IPS-11a (cell line): ENCODE measurements around the gene PICK1.

Experiments used
- H3K4me3 ChIP-seq: one replicate; pipeline ENCODE4 v1.5.1; 2013; ENCODE audit warnings: low read depth, low read length, control low read depth

PICK1 gene

DNA sequence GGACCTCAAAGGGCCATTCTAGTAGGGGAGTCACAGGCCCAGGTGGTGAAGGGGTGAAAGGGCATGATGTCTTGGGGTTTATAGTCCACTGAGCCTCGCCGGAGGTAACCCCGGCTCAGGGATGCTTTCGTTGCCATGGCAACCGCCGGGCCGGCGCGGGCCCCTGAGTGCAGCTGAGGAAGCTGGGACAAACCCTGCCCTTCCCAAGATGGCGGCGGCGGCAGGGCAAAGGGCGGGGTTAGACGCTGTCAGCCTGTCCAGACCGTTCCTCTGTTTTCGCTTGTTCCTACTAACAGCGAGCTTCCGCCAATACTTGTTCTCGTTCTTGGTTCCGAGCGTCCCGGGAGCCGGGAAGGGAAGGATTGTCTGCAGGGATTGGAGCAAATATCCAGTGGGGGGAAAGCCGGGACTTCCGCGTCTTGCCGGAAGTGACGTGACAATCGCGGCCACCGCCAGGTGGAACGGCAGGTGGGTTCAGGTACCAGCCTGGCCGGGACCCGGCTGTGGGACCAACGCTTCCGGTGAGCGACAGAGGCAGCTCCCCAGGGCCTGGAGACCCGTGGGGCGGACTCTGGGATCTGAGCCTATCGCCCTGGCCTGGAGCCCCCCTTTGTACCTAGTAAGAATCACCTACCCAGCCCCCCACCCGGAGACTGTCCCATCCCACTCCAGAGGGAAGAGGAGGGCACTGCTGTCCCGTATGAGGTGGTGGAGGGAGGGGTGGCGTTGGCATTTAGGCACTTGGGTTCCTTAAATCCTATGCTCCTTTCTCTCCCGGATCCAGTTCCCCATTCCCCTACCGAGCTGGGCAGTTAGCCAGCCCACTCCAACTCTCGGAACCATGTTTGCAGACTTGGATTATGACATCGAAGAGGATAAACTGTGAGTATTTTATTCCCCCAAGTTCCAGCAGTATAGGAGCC is at the start of gene PICK1:
Gene PICK1, plus strand, starts transcription at position 436 of the 923 bp plus-strand sequence. Its CDS starts 406 bp downstream, at position 842.
- H3K4me3 ChIP-seq: peak within 1 kb of the TSS; percentile 78

DNA sequence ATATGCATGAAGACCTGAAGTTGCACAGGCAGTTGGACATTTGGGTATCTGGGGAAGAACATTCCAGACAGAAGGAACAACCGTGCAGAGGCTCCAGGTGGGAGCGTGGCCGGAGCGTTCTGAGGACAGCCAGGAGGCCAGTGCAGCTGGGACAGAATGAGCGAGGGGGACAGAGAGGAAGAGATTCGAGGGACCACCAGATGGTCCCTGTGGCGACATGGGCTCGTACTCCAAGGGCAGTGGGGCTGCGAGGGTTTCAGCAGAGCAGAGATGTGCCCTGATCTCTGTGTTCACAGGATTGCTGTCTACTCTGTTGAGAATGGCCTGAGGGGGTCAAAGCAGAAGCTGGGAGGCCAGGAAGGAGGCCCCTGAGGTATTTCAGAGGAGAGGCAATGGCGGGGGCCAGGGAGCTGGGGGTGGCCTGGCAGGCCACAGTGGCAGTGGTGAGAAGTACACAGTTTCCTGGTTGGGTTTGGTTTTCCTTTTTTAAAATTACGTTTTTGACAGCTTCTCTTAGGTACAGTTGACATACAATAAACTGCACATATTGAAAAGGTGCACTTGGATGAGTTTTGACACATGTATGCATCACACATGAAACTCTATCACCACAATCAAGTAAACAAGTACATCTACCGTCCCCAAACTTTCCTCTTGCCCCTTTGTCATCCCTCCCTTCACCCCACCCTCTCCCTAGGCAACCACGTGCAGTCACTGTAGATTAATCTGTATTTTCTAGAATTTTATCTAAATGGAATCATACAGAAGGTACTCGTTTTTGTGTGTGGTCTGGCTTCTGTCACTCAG is 48.0 kb upstream of the PICK1 start:
- H3K4me3 ChIP-seq: no peak overlapping the region

DNA sequence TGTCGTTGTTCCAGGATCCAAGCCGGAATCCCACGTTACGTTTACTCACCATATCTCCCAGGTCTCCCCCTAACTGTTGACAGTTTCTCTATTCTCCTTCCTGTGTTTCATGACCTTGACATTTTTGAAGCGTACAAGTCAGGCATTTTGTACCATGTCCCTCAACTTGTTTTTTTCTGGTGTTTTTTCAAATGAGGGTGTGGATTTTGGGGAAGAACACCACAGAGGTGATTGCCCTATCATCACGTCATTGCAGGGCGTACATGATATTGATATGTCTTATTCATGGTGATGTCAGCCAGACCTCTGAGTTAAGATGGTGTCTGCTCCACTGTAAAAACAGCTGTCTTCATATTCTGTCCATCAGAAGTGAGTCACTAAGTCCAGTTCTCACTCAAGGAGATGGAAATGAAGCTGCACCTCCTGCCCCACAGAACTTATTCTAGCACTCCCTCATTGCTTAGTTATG is 44.6 kb upstream of the PICK1 start:
- H3K4me3 ChIP-seq: no peak overlapping the region

DNA sequence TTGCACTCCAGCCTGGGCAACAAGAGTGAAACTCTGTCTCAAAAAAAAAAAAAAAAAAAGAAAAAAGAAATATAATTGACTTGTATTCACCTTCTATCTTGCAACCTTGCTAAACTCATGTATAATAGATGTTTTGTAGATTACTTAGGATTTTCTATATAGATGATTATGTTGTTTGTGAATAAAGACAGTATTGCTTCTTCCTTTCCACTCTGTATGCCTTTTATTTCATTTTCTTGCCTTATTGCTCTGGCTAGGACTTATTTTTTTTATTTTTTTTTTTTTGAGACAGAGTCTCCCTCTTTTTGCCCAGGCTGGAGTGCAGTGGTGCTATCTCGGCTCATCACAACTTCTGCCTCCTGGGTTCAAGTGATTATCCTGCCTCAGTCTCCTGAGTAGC is 43.1 kb upstream of the PICK1 start:
- H3K4me3 ChIP-seq: no peak overlapping the region

DNA sequence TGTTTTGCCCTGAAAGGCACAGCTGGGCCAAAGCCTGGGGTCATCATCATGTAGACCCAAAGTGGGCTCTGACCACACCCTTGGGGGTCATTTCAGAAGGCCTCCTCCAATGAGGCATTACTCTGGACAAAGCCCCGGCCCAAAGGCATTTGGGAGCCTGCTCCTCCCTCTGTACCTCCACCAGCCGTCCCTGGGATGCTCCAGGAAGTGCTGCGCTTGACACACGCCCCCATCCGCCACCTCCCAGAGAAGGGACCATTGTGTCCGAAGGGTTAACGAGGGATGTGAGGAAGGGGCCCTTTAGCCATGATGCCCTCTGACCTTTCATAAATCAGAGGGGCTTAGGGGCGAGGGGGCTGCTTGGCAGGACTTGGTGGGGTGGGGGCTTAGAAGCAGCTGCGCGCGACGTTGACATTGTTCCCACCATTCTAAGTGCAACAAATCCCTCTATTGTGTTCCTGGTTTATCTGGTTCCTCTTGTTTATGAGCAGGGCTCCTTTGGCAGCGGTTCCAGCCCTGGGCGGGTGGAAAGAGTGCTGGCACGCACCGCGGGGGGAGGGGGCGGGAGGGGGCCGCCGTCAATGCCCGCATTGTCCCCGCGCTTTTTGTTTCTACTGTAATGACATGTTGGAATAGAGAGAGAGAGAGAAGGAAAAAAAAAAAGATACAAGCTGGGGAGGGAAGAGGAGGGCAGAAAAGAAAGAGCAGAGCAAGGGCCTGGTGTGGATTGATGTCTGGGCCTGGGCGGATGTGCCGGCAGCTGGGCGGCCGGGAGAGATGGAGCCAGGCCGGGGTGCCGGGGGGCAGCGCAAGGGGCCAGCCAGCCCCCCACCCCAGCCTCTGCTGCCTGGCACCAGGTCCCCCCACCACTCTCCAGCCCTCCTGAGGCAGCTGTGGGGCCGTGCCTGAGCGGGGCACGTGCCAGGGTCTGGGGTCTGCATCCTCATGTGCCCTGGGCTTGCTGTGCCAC is 40.7 kb upstream of the PICK1 start:
- no peak overlapping the region for H3K4me3 ChIP-seq

DNA sequence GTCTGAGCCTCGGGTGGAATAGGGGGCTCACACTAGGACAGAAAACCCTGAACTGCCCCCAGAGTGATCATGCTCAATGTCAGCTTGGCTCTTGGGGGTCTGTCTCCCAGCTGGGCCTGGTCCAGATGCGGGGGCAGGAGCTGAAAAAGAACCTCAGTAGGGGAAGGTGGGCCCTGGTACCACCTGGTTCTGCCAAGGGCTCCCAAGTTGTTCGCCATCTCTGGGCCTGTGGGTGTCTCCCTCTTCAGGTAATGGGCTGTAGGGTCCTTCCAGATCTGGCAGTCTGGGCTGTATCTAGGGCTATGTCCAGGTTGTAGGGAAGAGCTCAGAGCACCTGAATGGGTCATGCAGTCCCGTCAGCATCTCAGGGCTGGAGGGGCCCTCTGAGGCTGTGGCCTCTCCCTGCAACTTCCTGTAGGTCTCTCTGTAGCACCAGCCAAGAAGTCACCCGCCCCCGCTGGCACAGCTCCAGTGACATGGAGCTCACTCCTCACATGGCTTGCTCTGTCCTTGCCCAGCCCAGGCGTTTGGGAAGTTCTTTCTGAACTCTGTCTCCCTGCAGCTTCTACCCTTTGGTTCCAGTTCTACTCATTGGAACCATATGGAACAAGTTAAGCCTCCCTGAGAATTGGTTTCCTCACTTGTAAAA is 39.8 kb upstream of the PICK1 start:
- H3K4me3 ChIP-seq: no peak overlapping the region

DNA sequence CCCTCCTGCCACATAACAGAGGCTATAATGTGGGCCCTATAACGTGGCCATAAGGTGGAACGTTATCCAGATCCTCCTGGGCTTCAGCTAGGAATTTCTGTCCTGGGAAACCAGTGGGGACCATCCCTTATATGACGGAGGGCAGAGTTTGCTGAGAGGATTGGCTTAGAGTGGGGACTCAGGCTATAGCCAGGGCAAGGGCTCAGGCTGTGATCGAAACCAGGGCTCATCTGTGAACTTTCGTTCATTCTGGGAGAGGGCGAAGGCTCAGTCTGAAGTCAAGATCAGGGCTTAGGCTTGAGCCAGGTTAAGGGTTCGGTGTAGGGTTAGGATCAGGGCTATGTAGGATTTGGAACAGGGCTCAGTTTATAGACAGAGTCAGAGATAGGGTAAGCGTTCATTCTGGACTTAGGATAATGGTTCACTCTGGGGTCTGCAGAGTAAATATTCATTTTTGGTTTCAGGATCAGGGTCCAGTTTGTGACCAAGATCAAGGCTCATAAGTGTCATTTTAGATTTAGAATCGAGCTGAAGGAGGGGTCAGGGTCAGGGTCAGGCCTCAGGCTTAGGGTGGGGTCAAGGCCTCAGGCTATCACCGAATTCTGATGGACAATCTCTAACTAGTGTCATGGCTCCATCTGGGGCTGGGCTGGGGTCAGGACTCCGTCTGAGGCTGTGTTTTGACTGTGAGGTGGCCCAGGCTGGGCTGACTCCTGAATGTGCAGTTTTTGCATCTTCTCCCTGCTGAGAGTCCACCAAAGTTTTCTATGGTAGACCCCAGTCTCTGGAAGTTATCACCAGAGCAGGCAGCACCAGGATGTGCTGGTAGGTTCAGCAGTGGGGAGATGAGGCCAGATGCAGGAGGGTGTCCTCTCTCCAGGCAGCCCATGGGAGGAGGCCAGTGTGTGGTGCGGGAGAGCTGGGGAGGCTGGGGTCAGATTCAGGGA is 39.0 kb upstream of the PICK1 start:
- H3K4me3 ChIP-seq: no peak overlapping the region

DNA sequence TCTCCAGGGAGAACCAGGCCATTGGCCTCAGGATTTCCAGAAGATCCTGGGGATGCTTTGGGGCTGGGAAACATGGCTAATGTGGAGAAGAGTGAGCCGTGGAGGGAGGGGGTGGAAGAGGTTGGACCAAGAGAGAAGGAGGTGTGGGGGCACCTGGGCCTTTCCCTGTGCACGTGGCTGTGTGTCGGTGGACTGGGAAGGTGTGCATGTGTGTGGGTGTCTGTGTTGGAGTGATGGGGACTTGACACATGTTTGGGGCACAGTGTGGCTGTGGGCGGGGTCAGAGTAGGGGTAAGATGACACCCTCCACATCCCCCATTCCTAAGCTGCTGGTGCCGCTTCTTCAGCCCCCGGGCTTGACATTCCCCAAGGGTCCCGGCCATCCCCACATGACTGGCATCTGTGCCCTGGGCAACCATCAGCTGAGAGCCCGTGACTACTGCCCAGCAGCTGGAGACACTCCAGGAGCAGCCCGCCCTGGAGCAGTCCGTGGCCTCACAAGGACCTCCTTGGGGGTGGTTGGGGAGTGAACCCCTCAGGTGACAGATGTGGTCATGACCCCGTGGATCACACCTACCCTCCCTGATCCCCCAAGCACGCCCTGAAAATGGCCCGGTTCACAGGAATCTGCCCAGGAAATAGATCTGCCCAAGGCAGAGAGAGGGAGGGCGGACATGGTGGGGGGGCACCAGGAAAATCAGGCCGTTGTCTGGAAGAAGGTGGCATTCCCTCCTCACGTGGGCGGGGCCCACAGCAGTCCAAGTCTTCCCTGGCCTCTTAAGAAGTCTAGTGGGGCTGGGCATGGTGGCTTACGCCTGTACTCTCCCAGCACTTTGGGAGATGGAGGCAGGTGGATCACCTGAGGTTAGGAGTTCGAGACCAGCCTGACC is 38.0 kb upstream of the PICK1 start:
- H3K4me3 ChIP-seq: no peak overlapping the region

DNA sequence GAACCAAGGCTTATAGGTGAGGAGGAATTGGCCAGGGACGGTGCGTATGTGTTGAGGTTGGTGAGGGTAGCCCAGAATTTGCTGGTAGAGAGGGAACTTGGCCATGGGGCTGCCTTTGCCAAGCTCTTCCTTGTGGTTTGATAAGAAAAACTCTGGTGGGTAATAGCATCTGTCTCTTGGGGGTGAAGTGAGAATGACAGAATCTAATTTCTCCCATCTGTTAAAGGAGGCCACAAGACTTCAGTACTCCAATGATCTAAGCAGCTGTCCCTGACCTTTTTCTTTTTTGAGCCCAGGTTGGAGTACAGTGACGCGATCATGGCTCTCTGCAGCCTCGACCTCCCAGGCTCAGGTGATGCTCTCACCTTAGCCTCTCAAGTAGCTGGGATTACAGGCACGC is 36.0 kb upstream of the PICK1 start:
- H3K4me3 ChIP-seq: no peak overlapping the region

DNA sequence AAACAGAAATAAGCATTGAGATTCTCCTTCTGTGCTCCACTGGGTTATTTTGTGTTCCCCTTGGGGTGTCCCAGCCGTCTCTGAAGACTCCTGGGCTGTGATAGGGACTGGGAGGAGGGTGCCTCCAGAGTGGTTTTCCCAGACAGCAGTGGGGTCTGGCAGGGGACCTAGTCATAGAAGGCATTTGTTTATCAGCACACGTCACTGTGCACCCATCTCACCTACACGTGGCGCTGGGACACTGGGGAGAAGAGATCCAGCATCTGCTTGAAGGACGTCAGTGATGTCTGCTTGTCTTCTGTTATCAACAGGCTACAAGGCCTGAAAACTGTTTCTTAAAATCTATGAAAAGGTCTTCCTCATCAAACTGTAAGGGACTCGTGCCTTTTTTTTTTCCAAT is 34.2 kb upstream of the PICK1 start:
- H3K4me3 ChIP-seq: no peak overlapping the region

DNA sequence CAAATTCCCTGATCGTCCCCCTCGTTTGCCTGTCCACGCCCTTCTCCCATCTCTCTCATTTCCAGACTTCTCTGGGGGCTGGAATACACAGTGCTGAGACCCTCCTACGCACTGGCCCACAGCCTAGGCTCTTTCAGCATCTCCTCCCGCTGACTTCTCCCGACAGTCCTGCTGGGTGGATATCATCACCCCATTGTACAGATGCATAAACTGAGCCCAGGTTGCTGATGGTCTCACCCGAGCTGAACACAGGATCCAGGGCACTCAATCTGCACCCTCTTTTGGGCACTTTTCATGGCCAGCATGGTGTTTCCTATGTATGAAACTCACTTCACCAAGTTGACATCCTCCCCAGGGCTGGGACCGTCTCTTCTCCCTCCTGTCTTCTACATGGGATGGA is 31.7 kb upstream of the PICK1 start:
- H3K4me3 ChIP-seq: no peak overlapping the region

DNA sequence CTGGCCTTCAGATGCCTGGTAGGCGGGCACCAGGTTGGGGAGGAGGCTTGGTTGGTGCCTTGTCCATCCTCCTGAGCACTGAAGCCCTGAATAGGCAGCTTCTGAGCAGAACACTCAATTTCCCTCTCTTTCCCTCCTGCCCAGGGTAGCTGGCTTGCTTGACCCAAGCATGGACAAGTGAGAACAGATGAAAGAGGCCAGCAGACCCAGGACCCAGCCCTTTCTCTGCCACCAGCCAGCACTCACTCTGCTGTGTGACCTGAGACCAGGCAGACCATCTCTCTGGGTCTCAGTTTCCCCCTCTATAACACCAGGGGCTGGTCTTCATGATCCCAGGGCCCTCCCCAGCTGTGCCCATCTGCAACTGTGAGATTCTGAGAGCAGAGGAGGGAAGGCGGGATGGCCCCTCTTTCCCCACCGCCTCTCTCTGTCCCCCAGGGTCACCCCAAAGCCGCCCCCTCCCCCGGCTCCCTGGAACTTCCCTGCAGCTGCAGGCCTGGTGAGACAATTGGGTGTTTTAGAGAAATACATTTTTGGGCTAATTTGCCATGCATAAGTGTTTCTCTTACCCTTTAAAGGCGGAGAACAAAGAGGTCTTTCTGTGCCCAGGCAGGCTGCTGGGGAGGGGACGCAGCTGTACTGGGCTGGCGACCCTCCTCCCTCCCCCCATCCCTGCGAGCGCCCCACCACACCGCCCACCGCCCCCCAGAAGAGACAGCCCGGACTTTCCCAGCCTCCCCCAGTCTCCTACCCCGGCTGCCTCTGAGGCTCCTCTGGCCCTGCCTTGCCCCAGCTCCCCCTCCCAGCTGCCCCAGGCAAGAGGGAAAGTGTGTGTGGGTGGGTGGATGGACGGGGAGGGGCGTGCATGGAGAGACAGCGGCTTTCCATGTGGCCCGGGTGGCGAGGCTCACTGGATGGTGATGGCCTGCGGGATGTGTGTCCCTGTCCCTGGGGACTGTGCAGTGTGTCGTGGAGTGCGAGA is 30.8 kb upstream of the PICK1 start:
- no peak overlapping the region for H3K4me3 ChIP-seq

DNA sequence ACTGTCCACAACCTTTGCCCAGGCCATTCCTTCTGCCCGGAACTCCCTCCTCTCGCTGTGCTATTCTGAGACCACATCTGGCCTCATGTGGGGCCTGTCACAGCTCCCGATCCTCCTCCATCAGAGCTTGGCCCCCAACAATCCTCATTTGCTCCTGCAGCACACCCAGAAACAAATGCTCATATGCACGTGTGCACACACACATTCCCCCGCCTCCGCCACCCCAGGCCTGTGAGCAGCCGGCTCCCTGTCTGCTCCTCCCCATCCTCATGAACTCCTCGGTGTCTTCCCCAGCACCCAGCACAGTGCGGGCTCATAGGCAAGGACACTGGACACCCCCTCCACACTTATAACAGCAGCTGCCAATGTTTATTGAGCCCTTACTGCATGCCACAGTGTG is 29.7 kb upstream of the PICK1 start:
- H3K4me3 ChIP-seq: no peak overlapping the region

DNA sequence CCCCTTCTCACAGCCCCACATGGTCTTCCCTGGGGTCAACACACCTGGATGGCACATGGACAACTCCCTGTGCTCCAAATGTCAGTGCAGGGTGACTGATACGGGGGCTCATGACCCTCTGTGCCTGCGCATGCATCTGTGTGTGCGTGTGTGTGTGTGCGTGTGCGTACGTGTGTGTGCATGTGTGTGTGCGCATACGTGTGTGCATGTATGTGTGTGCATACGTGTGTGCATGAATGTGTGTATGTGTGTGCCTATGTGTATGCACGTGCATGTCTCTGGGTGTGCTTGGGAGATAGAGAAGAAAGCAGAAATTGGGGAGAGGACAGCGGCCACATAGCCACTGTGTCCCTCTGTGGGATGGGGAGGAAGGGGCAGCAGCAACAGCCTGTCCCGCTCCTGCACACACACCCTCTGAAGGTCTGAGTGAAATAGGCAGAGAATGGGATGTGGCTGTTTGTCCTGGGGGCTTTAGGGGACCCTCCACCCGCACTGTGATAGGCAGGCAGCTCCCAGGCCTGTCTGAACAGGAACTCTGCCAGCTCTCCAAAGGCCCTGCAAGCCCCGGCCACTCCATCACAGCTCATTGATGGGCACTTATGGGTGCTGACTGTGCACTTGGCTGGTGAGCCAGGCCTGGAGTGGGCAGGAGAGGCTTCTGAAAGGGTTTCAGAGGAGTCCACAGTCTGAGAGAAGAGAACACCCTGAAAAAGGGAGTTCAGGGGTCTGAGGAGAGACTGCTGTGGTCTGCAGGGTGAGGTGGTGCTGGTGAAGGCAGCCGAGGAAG is 28.7 kb upstream of the PICK1 start:
- H3K4me3 ChIP-seq: no peak overlapping the region

DNA sequence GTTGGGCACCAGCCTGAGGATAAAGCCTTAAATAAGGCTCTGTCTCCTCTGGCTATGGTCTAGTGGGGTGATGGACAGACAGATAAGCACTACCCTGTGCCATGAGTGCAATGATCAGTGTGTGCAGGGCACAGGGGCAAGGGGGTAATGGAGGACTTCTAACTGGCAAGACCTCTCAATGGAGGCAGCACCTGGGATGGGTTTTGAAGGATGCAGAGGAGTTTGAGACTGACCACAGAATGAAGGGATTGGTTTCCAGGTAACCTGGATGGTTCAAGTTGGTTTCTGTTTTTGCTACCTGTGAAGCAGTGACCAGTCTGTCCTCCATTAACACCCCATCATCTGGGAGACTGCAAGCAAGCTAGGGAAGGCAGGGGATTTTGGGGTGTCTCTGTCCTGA is 27.8 kb upstream of the PICK1 start:
- no peak overlapping the region for H3K4me3 ChIP-seq

DNA sequence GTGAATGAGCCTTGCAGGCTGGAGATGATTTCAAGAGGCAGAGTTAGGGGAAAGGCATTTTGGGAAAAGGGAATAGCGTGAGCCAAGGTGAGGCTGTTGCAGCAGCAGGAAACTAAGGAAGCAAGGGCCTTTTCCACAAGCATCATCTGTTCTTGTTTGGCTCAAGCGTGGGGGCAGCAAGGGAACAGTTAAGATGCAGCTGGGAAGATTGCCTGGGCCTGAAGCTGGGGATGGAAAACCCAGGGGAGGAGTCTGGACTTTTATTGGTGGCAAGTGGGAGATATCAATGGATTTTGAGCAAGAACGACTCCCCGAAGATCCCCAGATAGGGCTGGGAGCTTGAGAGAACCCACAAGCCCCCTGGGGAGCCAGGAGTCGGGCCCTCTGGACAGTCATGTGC is 27.3 kb upstream of the PICK1 start:
- H3K4me3 ChIP-seq: no peak overlapping the region
